ENCODE results near the gene FOXD4L5.
"Not testable (repeated sequence)": the region's sequence is repeated elsewhere in the genome, so short reads cannot be mapped to it uniquely, and the experiment has no call there.

Gene FOXD4L5

GRCh38 chr9:65285109-65285508 lies at the start of gene FOXD4L5:
Gene FOXD4L5 (minus strand): TSS chr9:65285209. CDS start chr9:65284377, 832 bp downstream.
- DNase-seq: not testable (repeated sequence)

GRCh38 chr9:65283943-65284342 lies 1.1 kb downstream of the FOXD4L5 start:
- DNase-seq: not testable (repeated sequence)

- not testable (repeated sequence) for DNase-seq
These were observed 2.0 kb downstream of the FOXD4L5 start for GRCh38 chr9:65282976-65283375.
